Mesendoderm (in vitro differentiated cells): ENCODE results near the gene MUSTN1.

Experiments
- DNase-seq: peaks from one replicate; pipeline ENCODE4 v3.0.0; 2013
- H2AK5ac ChIP-seq: 2 replicates; pipeline ENCODE4 v1.6.1; 2013; ENCODE audit warnings: low read length, inconsistent platforms
- H2BK120ac ChIP-seq: 2 replicates; pipeline ENCODE4 v1.6.1; 2013; ENCODE audit warnings: low read depth, mild to moderate bottlenecking, low read length, moderate library complexity, mixed read lengths
- H2BK15ac ChIP-seq: replicated peaks from 2 replicates; pipeline ENCODE4 v1.6.1; 2013; ENCODE audit warnings: low read depth, mild to moderate bottlenecking, moderate library complexity
- H2BK5ac ChIP-seq: 2 replicates; pipeline ENCODE4 v1.6.1; 2013; ENCODE audit warnings: low read length, inconsistent platforms
- H3K18ac ChIP-seq: 2 replicates; pipeline ENCODE4 v1.6.1; 2013; ENCODE audit warnings: mild to moderate bottlenecking, low read length, mixed read lengths
- H3K23ac ChIP-seq: one replicate; pipeline ENCODE4 v1.6.1; 2013; ENCODE audit warnings: low read length
- H3K27ac ChIP-seq: 2 replicates; pipeline ENCODE4 v1.5.1; 2013; ENCODE audit warnings: low read depth, mild to moderate bottlenecking, inconsistent platforms, low read length, moderate library complexity
- H3K27me3 ChIP-seq: 2 replicates; pipeline ENCODE4 v1.6.1; 2013; ENCODE audit warnings: low read length, control low read depth, mild to moderate bottlenecking, inconsistent platforms; ENCODE audit not compliant: insufficient read depth, poor library complexity
- H3K36me3 ChIP-seq: 2 replicates; pipeline ENCODE4 v1.6.1; 2013; ENCODE audit warnings: low read length, inconsistent platforms; ENCODE audit not compliant: control insufficient read depth, insufficient read depth
- H3K4ac ChIP-seq: one replicate; pipeline ENCODE4 v1.6.1; 2013; ENCODE audit warnings: low read depth, mild to moderate bottlenecking, low read length, moderate library complexity
- H3K4me1 ChIP-seq: 2 replicates; pipeline ENCODE4 v1.6.1; 2013; ENCODE audit warnings: low read depth, low read length, inconsistent platforms; ENCODE audit not compliant: control insufficient read depth
- H3K4me2 ChIP-seq: 2 replicates; pipeline ENCODE4 v1.6.1; 2013; ENCODE audit warnings: low read length
- H3K4me3 ChIP-seq: 2 replicates; pipeline ENCODE4 v1.5.1; 2013; ENCODE audit warnings: mild to moderate bottlenecking, low read length
- H3K56ac ChIP-seq: one replicate; pipeline ENCODE4 v1.6.1; 2013; ENCODE audit warnings: low read length
- H3K79me1 ChIP-seq: 2 replicates; pipeline ENCODE4 v1.6.1; 2013; ENCODE audit warnings: low read length, inconsistent platforms
- H3K79me2 ChIP-seq: 2 replicates; pipeline ENCODE4 v1.6.1; 2013; ENCODE audit warnings: mild to moderate bottlenecking, low read length; ENCODE audit not compliant: control insufficient read depth, insufficient read depth
- H3K9ac ChIP-seq: 2 replicates; pipeline ENCODE4 v1.6.1; 2013; ENCODE audit warnings: low read length, inconsistent platforms
- H4K5ac ChIP-seq: one replicate; pipeline ENCODE4 v1.6.1; 2013; ENCODE audit warnings: low read length
- H4K8ac ChIP-seq: one replicate; pipeline ENCODE4 v1.6.1; 2013; ENCODE audit warnings: low read depth, mild to moderate bottlenecking, control low read depth, low read length, moderate library complexity
- WGBS: extraction: QIAGEN DNeasy Blood & Tissue Kit; methylation state at CpG from one replicate; pipeline ENCODE4 v1.1.7; 2013; ENCODE audit warnings: low lambda C conversion rate, missing lambda C conversion rate; ENCODE audit not compliant: insufficient coverage; ENCODE audit errors: extremely low coverage; 5-methylcytosine and 5-hydroxymethylcytosine counted together

MUSTN1 gene

DNA sequence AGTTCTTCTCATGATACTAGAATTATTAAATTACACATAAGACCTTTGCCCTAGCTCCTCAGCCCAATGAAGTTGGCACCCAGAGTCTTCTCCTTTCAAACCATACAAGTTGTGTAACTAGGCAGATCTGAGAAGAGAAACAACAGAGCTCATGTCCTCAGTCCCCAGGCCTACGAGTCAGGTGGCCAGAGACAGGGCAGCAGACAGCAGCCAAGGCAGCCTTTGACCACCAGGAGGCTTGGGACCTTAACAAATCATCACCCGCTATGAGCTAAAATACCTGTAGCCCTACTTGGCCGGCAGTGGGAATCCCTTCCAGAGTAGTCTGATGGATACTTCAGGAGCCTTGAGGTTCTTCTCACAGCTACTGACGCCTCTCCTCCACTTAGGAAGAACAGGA lies 44.3 kb upstream of the MUSTN1 start:
- Histone ChIP-seq H3K4me3 (no peak overlapping the region), H2AK5ac (no peak overlapping the region), H2BK5ac (no peak overlapping the region), H4K8ac (no peak overlapping the region), H3K18ac (no peak overlapping the region), H3K36me3 (no peaks in the 10 kb centered on the region), H3K23ac (no peak overlapping the region), H4K5ac (no peak overlapping the region), H3K27me3 (no peaks in the 10 kb centered on the region), H3K9ac (no peak overlapping the region), H3K56ac (no peak overlapping the region), H3K27ac (no peak overlapping the region), H3K4ac (no peak overlapping the region), H2BK120ac (no peak overlapping the region), H3K4me1 (no peaks in the 10 kb centered on the region), H3K79me2 (no peaks in the 10 kb centered on the region), H3K79me1 (peaks cover 5% of the 10 kb centered on the region), H3K4me2 (no peak overlapping the region), H2BK15ac (no peak overlapping the region)
- WGBS, result no CpG with 5 or more reads among the region's 4 CpGs
- peak; percentile 36 for DNase-seq

DNA sequence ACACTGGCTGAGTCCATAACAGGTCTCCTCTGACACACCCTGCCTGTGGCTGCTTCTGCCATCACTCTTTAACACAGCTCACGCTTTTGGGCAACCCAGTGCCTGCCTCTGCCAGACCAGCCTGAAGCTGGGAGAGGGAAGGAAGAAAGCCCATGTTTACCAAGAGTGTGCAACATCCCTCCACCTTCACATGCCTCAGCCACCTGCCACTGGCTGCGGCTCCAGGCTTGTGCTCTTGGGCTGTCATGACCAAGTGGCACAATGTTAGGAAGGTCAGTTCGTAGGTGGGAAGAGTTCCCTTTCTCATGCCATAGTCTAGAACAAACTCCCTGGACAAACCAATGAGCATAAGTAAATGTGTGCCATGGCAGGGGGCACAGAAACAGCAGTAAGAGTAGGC lies 42.3 kb upstream of the MUSTN1 start:
- no peaks in the 10 kb centered on the region for H3K4me1 ChIP-seq
- no peaks in the 10 kb centered on the region for H3K27me3 ChIP-seq
- no peak overlapping the region for H4K8ac ChIP-seq
- H2BK15ac ChIP-seq, result no peak overlapping the region
- H3K4me2 ChIP-seq, result no peak overlapping the region
- H3K56ac ChIP-seq, result no peak overlapping the region
- no CpG with 5 or more reads among the region's 3 CpGs for WGBS
- no peak overlapping the region for H4K5ac ChIP-seq
- no peak overlapping the region for H3K23ac ChIP-seq
- no peak overlapping the region for H2AK5ac ChIP-seq
- no peak for DNase-seq
- H3K4me3 ChIP-seq, result no peak overlapping the region
- no peak overlapping the region for H3K18ac ChIP-seq
- no peak overlapping the region for H3K9ac ChIP-seq
- no peaks in the 10 kb centered on the region for H3K79me2 ChIP-seq
- no peak overlapping the region for H3K27ac ChIP-seq
- H3K79me1 ChIP-seq, result peaks cover 5% of the 10 kb centered on the region
- no peak overlapping the region for H3K4ac ChIP-seq
- no peak overlapping the region for H2BK5ac ChIP-seq
- H3K36me3 ChIP-seq, result no peaks in the 10 kb centered on the region
- no peak overlapping the region for H2BK120ac ChIP-seq

DNA sequence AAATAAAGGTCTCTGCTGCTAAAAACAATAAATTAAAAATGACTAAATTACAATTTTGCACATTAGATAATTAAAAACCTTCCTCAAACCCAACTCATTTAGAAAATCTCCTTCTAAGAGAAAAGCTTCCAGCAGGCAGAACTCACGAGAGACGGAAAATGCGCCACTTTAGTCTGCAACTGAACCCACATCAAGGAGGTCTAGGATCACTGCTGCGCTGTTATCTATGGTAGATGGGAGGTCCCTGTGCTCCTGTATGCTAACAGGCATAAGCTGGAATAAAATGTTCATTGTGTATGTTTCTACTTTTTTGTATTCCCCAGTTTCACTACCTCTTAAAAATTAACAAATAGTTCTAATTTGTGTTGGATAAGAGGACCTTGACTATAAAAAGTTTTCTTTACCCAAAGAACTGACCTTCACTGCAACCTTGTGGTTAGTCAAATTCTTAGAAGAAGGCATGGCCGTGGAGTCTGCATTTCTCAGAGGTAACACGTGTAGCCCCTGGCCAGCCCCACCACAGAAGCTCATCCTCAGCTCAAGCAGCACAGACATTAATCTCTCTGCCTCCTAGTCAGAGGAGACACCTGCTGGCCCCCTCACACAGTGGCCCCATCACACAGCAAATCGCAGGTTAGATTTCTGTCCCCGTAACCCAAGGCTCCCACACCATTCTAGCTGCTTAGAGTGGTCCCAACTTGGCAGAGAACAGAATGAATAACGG lies 40.2 kb upstream of the MUSTN1 start:
- Histone ChIP-seq H3K56ac (no peak overlapping the region), H3K27ac (no peak overlapping the region), H3K79me2 (no peaks in the 10 kb centered on the region), H2BK5ac (no peak overlapping the region), H3K9ac (no peak overlapping the region), H3K18ac (no peak overlapping the region), H3K23ac (no peak overlapping the region), H2AK5ac (no peak overlapping the region), H3K4me1 (no peaks in the 10 kb centered on the region), H3K79me1 (peaks cover 5% of the 10 kb centered on the region), H4K8ac (no peak overlapping the region), H3K4me2 (no peak overlapping the region), H3K4me3 (no peak overlapping the region), H3K36me3 (no peaks in the 10 kb centered on the region), H2BK120ac (no peak overlapping the region), H3K4ac (no peak overlapping the region), H3K27me3 (no peaks in the 10 kb centered on the region), H2BK15ac (no peak overlapping the region), H4K5ac (no peak overlapping the region)
- no CpG with 5 or more reads among the region's 9 CpGs for WGBS
- no peak for DNase-seq

DNA sequence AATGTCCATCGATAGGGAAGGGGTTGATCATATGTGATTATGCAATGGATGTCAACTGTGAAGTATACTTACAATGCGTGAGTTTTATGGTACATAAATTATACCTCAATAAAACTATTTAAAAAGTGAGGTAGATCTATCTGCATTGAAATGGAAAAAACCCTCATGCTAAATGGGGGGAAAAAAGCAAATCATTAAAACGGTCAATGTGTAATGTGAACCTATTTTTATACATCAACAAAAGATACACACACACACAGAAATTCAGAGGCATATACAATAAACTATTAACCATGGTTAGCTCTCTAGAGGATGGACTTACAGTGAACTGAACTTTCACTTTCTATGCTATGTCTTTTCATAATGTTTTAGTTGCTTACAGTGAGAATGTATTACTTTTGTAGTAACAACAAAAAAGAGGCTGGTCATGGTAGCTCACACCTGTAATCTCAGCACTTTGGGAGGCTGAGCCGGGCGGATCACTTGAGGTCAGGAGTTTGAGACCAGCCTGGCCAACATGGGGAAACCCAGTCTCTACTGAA lies 39.4 kb upstream of the MUSTN1 start:
- Histone ChIP-seq H3K23ac (no peak overlapping the region), H3K27ac (no peak overlapping the region), H2BK15ac (no peak overlapping the region), H3K4me1 (no peaks in the 10 kb centered on the region), H3K79me2 (no peaks in the 10 kb centered on the region), H3K4ac (no peak overlapping the region), H3K18ac (no peak overlapping the region), H3K79me1 (peaks cover 5% of the 10 kb centered on the region), H4K8ac (no peak overlapping the region), H3K27me3 (no peaks in the 10 kb centered on the region), H4K5ac (no peak overlapping the region), H2BK5ac (no peak overlapping the region), H2BK120ac (no peak overlapping the region), H2AK5ac (no peak overlapping the region), H3K36me3 (no peaks in the 10 kb centered on the region), H3K4me3 (no peak overlapping the region), H3K56ac (no peak overlapping the region), H3K9ac (no peak overlapping the region), H3K4me2 (no peak overlapping the region)
- WGBS, result no CpG with 5 or more reads among the region's 5 CpGs
- no peak for DNase-seq

DNA sequence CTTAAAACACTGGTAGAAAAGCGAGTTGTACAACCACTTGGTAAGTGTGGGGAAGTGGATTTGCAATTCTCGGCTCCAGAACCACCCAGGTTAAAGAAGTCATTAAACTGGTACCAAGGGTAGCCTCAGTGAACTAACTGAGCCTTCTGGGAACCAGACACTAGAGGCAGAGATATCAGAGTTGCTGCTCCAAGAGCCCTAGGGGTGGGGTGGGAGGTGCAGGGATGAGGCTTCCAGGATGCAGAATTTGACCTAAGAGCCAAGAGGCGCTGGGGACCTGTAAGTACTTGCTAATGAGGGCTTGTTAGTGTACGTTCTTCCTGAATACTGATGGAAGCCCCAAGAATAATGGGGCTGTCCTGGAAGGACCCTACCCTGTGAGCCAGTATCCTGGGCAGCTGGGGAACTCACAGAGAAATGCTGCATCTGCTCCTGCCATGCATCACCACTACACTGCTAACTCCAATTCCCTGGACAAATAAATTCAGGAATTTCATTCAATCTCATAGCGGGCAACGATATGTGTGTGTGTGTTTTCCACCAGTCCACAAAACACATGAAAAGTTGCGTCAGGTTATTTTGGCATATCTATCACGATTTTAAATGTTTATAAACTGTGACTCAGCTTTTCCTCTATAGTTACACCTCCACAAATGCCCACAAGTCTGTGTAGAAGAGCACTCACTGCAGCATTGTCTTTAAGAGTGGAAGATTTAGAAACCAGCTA lies 38.8 kb upstream of the MUSTN1 start:
- Histone ChIP-seq H4K5ac (no peak overlapping the region), H2AK5ac (no peak overlapping the region), H2BK15ac (no peak overlapping the region), H3K36me3 (no peaks in the 10 kb centered on the region), H3K79me1 (peaks cover 5% of the 10 kb centered on the region), H3K4me1 (no peaks in the 10 kb centered on the region), H4K8ac (no peak overlapping the region), H3K27ac (no peak overlapping the region), H3K9ac (no peak overlapping the region), H3K79me2 (no peaks in the 10 kb centered on the region), H3K27me3 (no peaks in the 10 kb centered on the region), H3K4me2 (no peak overlapping the region), H2BK5ac (no peak overlapping the region), H3K18ac (no peak overlapping the region), H3K4ac (no peak overlapping the region), H2BK120ac (no peak overlapping the region), H3K56ac (no peak overlapping the region), H3K23ac (no peak overlapping the region), H3K4me3 (no peak overlapping the region)
- DNase-seq, result peak; percentile 58
- no CpG with 5 or more reads among the region's 8 CpGs for WGBS
